SK-N-SH treated with all-trans-retinoic acid at 6 μM for 48 hours (cell line): ENCODE results near the gene TEX26.

Source experiments
- ATAC-seq: fragments of 200-7000 bp; cut with Tn5 transposase; 3 replicates; pipeline ENCODE4 v1.9.1; 2020; ENCODE audit warnings: mild to moderate bottlenecking, moderate library complexity
- ARNTL ChIP-seq: fragments of 450-650 bp; formaldehyde crosslinking; IDR thresholded peaks from 2 replicates; pipeline ENCODE4 v1.5.0; 2020; ENCODE audit warnings: low read depth, mild to moderate bottlenecking, moderate library complexity, borderline replicate concordance
- BACH2 ChIP-seq: fragments of 250-450 bp; sonication (Bioruptor Pico); IDR thresholded peaks from 2 replicates; pipeline ENCODE4 v1.9.0; 2021; ENCODE audit warnings: mild to moderate bottlenecking, borderline replicate concordance
- CSDC2 ChIP-seq: fragments of 250-450 bp; sonication (Bioruptor Pico); IDR thresholded peaks from 2 replicates; pipeline ENCODE4 v1.5.0; 2020; ENCODE audit warnings: mild to moderate bottlenecking, moderate library complexity
- ESRRG ChIP-seq: fragments of 250-450 bp; sonication (Bioruptor Pico); IDR thresholded peaks from 2 replicates; pipeline ENCODE4 v1.6.1; 2021; ENCODE audit warnings: mild to moderate bottlenecking
- GLIS3 ChIP-seq: fragments of 250-450 bp; sonication (Bioruptor Pico); IDR thresholded peaks from 2 replicates; pipeline ENCODE4 v1.5.0; 2020; ENCODE audit warnings: mild to moderate bottlenecking, moderate library complexity
- OSR1 ChIP-seq: fragments of 250-450 bp; sonication (Bioruptor Pico); IDR thresholded peaks from 2 replicates; pipeline ENCODE4 v1.8.0; 2022; ENCODE audit warnings: moderate library complexity, mild to moderate bottlenecking, inconsistent platforms
- POU6F1 ChIP-seq: fragments of 250-450 bp; sonication (Bioruptor Pico); IDR thresholded peaks from 2 replicates; pipeline ENCODE4 v1.8.0; 2021; ENCODE audit warnings: low read depth, mild to moderate bottlenecking, moderate library complexity, borderline replicate concordance
- PPARA ChIP-seq: fragments of 250-450 bp; sonication (Bioruptor Pico); IDR thresholded peaks from 2 replicates; pipeline ENCODE4 v1.5.0; 2020; ENCODE audit warnings: mild to moderate bottlenecking, borderline replicate concordance
- RARB ChIP-seq: fragments of 250-450 bp; sonication (Bioruptor Pico); IDR thresholded peaks from 2 replicates; pipeline ENCODE4 v1.8.0; 2021; ENCODE audit warnings: mild to moderate bottlenecking, moderate library complexity
- SNAI2 ChIP-seq: fragments of 250-450 bp; sonication (Bioruptor Pico); IDR thresholded peaks from 2 replicates; pipeline ENCODE4 v1.5.0; 2020; ENCODE audit warnings: mild to moderate bottlenecking, moderate library complexity
- TCF4 ChIP-seq: fragments of 250-450 bp; sonication (Bioruptor Pico); IDR thresholded peaks from 2 replicates; pipeline ENCODE4 v1.8.0; 2021; ENCODE audit warnings: mild to moderate bottlenecking, moderate library complexity, borderline replicate concordance
- TOX ChIP-seq: fragments of 250-450 bp; sonication (Bioruptor Pico); IDR thresholded peaks from 2 replicates; pipeline ENCODE4 v1.8.0; 2021; ENCODE audit warnings: mild to moderate bottlenecking, moderate library complexity, borderline replicate concordance
- ZC3H10 ChIP-seq: fragments of 250-450 bp; sonication (Bioruptor Pico); IDR thresholded peaks from 2 replicates; pipeline ENCODE4 v1.5.1; 2021; ENCODE audit warnings: mild to moderate bottlenecking, moderate library complexity
- ZFP3 ChIP-seq: fragments of 250-450 bp; sonication (Bioruptor Pico); IDR thresholded peaks from 2 replicates; pipeline ENCODE4 v1.5.0; 2020; ENCODE audit warnings: mild to moderate bottlenecking, moderate library complexity
- ZFP30 ChIP-seq: fragments of 450-650 bp; formaldehyde crosslinking; IDR thresholded peaks from 2 replicates; pipeline ENCODE4 v1.5.0; 2022; ENCODE audit warnings: mild to moderate bottlenecking, moderate library complexity
- ZNF565 ChIP-seq: fragments of 450-650 bp; formaldehyde crosslinking; conservative IDR thresholded peaks from 2 replicates; pipeline ENCODE4 v1.5.0; 2020; ENCODE audit warnings: low read depth, mild to moderate bottlenecking, moderate library complexity
- ZNF8 ChIP-seq: fragments of 450-650 bp; formaldehyde crosslinking; IDR thresholded peaks from 2 replicates; pipeline ENCODE4 v1.5.0; 2020; ENCODE audit warnings: mild to moderate bottlenecking, moderate library complexity
- TF ChIP-seq, protein P1 (sequence below): fragments of 250-450 bp; sonication (Bioruptor Pico); IDR thresholded peaks from 2 replicates; pipeline ENCODE4 v1.5.1; 2020; ENCODE audit warnings: low read depth, mild to moderate bottlenecking, moderate library complexity
- TF ChIP-seq, protein P2 (sequence below): fragments of 250-450 bp; sonication (Bioruptor Pico); IDR thresholded peaks from 2 replicates; pipeline ENCODE4 v1.8.0; 2020; ENCODE audit warnings: mild to moderate bottlenecking, moderate library complexity, borderline replicate concordance
- TF ChIP-seq, protein P3 (sequence below): fragments of 250-450 bp; sonication (Bioruptor Pico); IDR thresholded peaks from 2 replicates; pipeline ENCODE4 v1.5.1; 2021; ENCODE audit warnings: mild to moderate bottlenecking, moderate library complexity
- TF ChIP-seq, protein P4 (sequence below): fragments of 250-450 bp; sonication (Bioruptor Pico); IDR thresholded peaks from 2 replicates; pipeline ENCODE4 v1.5.0; 2020; ENCODE audit warnings: mild to moderate bottlenecking, moderate library complexity

TEX26 gene

DNA sequence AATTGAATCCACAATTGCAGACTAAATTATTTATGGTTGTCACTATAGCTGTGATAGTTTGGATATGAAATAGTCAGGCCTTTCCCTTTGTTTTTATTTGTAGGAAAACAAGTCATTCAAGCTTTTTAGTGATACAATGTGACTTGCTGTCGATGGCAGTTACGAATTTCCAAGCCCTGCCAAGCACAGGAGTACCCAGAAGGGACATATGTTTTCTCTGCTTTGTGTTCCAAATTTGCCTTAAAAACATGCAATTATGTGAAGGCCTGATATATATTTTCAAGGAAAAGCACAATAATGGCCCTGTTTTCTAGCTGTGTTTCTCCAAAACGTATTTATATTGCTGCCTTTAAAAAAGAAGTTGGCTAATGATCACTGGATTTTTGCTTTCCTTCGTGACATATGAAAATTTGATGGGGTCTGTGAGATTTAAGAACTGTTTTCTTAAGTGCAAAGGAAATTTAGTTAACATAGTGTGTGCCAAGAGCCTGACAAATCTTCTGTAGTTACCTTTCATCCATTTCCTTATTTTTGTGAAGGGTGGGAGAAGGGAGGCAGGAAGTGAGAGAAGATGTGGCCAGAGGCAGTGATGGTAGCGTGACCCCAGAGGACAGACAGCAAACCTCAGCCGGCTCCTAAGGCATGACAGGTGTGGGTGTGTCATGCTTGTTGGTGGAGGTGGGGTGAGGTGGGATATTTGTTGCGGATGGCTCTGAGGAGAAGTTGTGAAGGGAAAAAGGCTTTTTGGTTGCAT, 79.6 kb downstream of the TEX26 start:
- ATAC-seq = no peak
- TF ChIP-seq CSDC2 (CRISPR knock-in tag) (no peak), OSR1 (CRISPR knock-in tag) (no peak), SNAI2 (no peak), BACH2 (CRISPR knock-in tag) (no peak), TCF4 (CRISPR knock-in tag) (no peak), ZNF8 (CRISPR knock-in tag) (no peak), ESRRG (CRISPR knock-in tag) (no peak), RARB (CRISPR knock-in tag) (no peak), ZFP3 (CRISPR knock-in tag) (no peak), TOX (no peak), ARNTL (CRISPR knock-in tag) (no peak), ZFP30 (CRISPR knock-in tag) (no peak), ZNF565 (CRISPR knock-in tag) (no peak), ZC3H10 (CRISPR knock-in tag) (no peak)
- TF ChIP-seq, protein P1, sequence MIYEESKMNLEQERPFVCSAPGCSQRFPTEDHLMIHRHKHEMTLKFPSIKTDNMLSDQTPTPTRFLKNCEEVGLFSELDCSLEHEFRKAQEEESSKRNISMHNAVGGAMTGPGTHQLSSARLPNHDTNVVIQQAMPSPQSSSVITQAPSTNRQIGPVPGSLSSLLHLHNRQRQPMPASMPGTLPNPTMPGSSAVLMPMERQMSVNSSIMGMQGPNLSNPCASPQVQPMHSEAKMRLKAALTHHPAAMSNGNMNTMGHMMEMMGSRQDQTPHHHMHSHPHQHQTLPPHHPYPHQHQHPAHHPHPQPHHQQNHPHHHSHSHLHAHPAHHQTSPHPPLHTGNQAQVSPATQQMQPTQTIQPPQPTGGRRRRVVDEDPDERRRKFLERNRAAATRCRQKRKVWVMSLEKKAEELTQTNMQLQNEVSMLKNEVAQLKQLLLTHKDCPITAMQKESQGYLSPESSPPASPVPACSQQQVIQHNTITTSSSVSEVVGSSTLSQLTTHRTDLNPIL (CRISPR knock-in tag) = no peak
- TF ChIP-seq, protein P2, sequence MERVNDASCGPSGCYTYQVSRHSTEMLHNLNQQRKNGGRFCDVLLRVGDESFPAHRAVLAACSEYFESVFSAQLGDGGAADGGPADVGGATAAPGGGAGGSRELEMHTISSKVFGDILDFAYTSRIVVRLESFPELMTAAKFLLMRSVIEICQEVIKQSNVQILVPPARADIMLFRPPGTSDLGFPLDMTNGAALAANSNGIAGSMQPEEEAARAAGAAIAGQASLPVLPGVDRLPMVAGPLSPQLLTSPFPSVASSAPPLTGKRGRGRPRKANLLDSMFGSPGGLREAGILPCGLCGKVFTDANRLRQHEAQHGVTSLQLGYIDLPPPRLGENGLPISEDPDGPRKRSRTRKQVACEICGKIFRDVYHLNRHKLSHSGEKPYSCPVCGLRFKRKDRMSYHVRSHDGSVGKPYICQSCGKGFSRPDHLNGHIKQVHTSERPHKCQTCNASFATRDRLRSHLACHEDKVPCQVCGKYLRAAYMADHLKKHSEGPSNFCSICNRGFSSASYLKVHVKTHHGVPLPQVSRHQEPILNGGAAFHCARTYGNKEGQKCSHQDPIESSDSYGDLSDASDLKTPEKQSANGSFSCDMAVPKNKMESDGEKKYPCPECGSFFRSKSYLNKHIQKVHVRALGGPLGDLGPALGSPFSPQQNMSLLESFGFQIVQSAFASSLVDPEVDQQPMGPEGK (CRISPR knock-in tag) = no peak
- TF ChIP-seq, protein P3, sequence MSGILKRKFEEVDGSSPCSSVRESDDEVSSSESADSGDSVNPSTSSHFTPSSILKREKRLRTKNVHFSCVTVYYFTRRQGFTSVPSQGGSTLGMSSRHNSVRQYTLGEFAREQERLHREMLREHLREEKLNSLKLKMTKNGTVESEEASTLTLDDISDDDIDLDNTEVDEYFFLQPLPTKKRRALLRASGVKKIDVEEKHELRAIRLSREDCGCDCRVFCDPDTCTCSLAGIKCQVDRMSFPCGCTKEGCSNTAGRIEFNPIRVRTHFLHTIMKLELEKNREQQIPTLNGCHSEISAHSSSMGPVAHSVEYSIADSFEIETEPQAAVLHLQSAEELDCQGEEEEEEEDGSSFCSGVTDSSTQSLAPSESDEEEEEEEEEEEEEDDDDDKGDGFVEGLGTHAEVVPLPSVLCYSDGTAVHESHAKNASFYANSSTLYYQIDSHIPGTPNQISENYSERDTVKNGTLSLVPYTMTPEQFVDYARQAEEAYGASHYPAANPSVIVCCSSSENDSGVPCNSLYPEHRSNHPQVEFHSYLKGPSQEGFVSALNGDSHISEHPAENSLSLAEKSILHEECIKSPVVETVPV = no peak
- TF ChIP-seq, protein P4, sequence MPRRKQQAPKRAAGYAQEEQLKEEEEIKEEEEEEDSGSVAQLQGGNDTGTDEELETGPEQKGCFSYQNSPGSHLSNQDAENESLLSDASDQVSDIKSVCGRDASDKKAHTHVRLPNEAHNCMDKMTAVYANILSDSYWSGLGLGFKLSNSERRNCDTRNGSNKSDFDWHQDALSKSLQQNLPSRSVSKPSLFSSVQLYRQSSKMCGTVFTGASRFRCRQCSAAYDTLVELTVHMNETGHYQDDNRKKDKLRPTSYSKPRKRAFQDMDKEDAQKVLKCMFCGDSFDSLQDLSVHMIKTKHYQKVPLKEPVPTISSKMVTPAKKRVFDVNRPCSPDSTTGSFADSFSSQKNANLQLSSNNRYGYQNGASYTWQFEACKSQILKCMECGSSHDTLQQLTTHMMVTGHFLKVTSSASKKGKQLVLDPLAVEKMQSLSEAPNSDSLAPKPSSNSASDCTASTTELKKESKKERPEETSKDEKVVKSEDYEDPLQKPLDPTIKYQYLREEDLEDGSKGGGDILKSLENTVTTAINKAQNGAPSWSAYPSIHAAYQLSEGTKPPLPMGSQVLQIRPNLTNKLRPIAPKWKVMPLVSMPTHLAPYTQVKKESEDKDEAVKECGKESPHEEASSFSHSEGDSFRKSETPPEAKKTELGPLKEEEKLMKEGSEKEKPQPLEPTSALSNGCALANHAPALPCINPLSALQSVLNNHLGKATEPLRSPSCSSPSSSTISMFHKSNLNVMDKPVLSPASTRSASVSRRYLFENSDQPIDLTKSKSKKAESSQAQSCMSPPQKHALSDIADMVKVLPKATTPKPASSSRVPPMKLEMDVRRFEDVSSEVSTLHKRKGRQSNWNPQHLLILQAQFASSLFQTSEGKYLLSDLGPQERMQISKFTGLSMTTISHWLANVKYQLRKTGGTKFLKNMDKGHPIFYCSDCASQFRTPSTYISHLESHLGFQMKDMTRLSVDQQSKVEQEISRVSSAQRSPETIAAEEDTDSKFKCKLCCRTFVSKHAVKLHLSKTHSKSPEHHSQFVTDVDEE = no peak

- TF ChIP-seq RARB (CRISPR knock-in tag) (no peak), ZNF565 (CRISPR knock-in tag) (no peak), ZC3H10 (CRISPR knock-in tag) (no peak), ZFP3 (CRISPR knock-in tag) (no peak)
- TF ChIP-seq, protein P3 = no peak
- TF ChIP-seq, all 23 proteins: peak for 0
- ATAC-seq = peak; percentile 55; the same call in 2 of the 3 replicates
Observed at GRCh38 chr13:31012655-31013024, 80.2 kb downstream of the TEX26 start.

DNA sequence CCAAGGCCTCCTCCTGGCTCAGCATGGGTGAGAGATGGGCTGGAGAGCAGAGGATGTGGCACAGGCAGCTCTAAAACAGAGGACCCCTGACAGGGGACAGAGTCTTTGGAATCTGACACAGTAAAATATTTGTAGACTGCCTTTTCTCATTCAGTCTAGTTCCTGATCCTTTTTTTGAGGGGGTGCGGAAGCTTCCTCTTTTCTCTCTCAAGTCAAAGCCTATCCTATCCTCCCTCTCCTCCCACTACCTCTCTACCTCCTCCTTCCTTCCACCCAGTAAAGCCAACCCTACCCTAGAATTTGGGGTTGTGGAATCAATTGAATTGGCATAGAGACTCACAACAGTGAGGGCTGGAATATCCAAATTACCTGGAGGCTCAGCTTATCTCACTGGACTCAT, 82.0 kb downstream of the TEX26 start:
- ATAC-seq = no peak
- TF ChIP-seq PPARA (CRISPR knock-in tag) = no peak
- TF ChIP-seq OSR1 (CRISPR knock-in tag) = no peak
- no peak for TF ChIP-seq ZFP30 (CRISPR knock-in tag)
- TF ChIP-seq POU6F1 = no peak
- no peak for TF ChIP-seq RARB (CRISPR knock-in tag)
- TF ChIP-seq, protein P3 = no peak
- TF ChIP-seq ESRRG (CRISPR knock-in tag) = no peak
- TF ChIP-seq BACH2 (CRISPR knock-in tag) = no peak
- TF ChIP-seq, protein P4 = no peak
- no peak for TF ChIP-seq ZFP3 (CRISPR knock-in tag)
- TF ChIP-seq GLIS3 (CRISPR knock-in tag) = no peak
- no peak for TF ChIP-seq SNAI2
- TF ChIP-seq TOX = no peak
